GM23248 (cell line): Measurements from ENCODE around the gene SKI. TPM values are rescaled to one million over a fixed set of nuclear protein-coding genes. Genes with fewer than 3 reads are reported as not detected.

Experiments
- DNase-seq: peaks from one replicate; pipeline ENCODE4 v3.0.0-alpha.2; 2015
- H2AFZ ChIP-seq: fragments of 200-600 bp; sonication (generic); 2 replicates; pipeline ENCODE4 v1.6.1; 2016; ENCODE audit warnings: antibody characterized with exemption
- H3F3A ChIP-seq: fragments of 200-600 bp; sonication (generic); 2 replicates; pipeline ENCODE4 v1.6.1; 2016; ENCODE audit warnings: mild to moderate bottlenecking, antibody characterized with exemption, mixed run types; ENCODE audit not compliant: insufficient read depth
- H3K27ac ChIP-seq: fragments of 200-600 bp; sonication (generic); 2 replicates; pipeline ENCODE4 v1.5.1; 2016; ENCODE audit warnings: mild to moderate bottlenecking
- H3K27me3 ChIP-seq: fragments of 200-600 bp; sonication (generic); replicated peaks from 2 replicates; pipeline ENCODE4 v1.6.1; 2016; ENCODE audit warnings: mild to moderate bottlenecking; ENCODE audit not compliant: insufficient read depth
- H3K36me3 ChIP-seq: fragments of 200-600 bp; sonication (generic); 2 replicates; pipeline ENCODE4 v1.6.1; 2016; ENCODE audit warnings: low read depth, mild to moderate bottlenecking
- H3K4me1 ChIP-seq: fragments of 200-600 bp; sonication (generic); 2 replicates; pipeline ENCODE4 v1.6.1; 2016; ENCODE audit warnings: mild to moderate bottlenecking; ENCODE audit not compliant: insufficient read depth
- H3K4me2 ChIP-seq: fragments of 200-600 bp; sonication (generic); one replicate; pipeline ENCODE4 v1.6.1; 2016; ENCODE audit warnings: mild to moderate bottlenecking; ENCODE audit not compliant: unreplicated experiment
- H3K4me3 ChIP-seq: fragments of 200-600 bp; sonication (generic); 2 replicates; pipeline ENCODE4 v1.5.1; 2016; ENCODE audit warnings: mild to moderate bottlenecking
- H3K79me2 ChIP-seq: fragments of 200-600 bp; sonication (generic); 2 replicates; pipeline ENCODE4 v1.6.1; 2016; ENCODE audit warnings: mild to moderate bottlenecking; ENCODE audit not compliant: insufficient read depth
- H3K9ac ChIP-seq: fragments of 200-600 bp; sonication (generic); 2 replicates; pipeline ENCODE4 v1.6.1; 2016; ENCODE audit warnings: mild to moderate bottlenecking
- H3K9me2 ChIP-seq: fragments of 200-600 bp; sonication (generic); 2 replicates; pipeline ENCODE4 v1.6.1; 2016; ENCODE audit warnings: mixed run types, mild to moderate bottlenecking, moderate library complexity; ENCODE audit not compliant: insufficient read depth
- H3K9me3 ChIP-seq: fragments of 200-600 bp; sonication (generic); one replicate; pipeline ENCODE4 v1.6.1; 2017; ENCODE audit warnings: low read depth
- H4K20me1 ChIP-seq: fragments of 200-600 bp; sonication (generic); 2 replicates; pipeline ENCODE4 v1.6.0; 2016; ENCODE audit not compliant: insufficient read depth
- EZH2 ChIP-seq: fragments of 200-600 bp; sonication (generic); IDR thresholded peaks from 2 replicates; pipeline ENCODE4 v1.6.1; 2018; ENCODE audit warnings: antibody characterized with exemption, mild to moderate bottlenecking; ENCODE audit not compliant: insufficient read depth, poor library complexity, severe bottlenecking
- EZH2phosphoT487 ChIP-seq: fragments of 200-600 bp; sonication (generic); IDR thresholded peaks from 2 replicates; pipeline ENCODE4 v1.6.1; 2018; ENCODE audit warnings: antibody characterized with exemption, moderate library complexity, mild to moderate bottlenecking, low read depth; ENCODE audit not compliant: insufficient read depth
- WGBS, 2 experiments: methylation state at CpG; one replicate each; pipeline ENCODE4 v1.1.6; 2015 to 2017; ENCODE audit warnings: low lambda C conversion rate in 2 of 2, low coverage in 1 of 2; ENCODE audit errors: missing lambda C conversion rate in 2 of 2; 5-methylcytosine and 5-hydroxymethylcytosine counted together
- in situ Hi-C: fragments of 300-500 bp; cut with MboI; formaldehyde crosslinking; loops from 2 replicates; pipeline ENCODE4 v1.15.0; 2020
- polyA plus RNA-seq: library from polyadenylated mRNA; unstranded; fragments of >200 nt; fragmentation: Nextera tagmentation; extraction: Ambion mirVana; gene quantifications from 2 replicates; pipeline ENCODE4 v1.2.1, GENCODE V29; 2016
- total RNA-seq: library from RNA; depleted of rRNA; stranded (reverse); fragments of >200 nt; shearing (Covaris generic); gene quantifications from 2 replicates; pipeline ENCODE4 v1.2.3, GENCODE V29; 2014

The SKI gene
- total and polyA plus RNA-seq, 2 experiments from 2014 or later: 3.8 to 23.1 TPM

DNA sequence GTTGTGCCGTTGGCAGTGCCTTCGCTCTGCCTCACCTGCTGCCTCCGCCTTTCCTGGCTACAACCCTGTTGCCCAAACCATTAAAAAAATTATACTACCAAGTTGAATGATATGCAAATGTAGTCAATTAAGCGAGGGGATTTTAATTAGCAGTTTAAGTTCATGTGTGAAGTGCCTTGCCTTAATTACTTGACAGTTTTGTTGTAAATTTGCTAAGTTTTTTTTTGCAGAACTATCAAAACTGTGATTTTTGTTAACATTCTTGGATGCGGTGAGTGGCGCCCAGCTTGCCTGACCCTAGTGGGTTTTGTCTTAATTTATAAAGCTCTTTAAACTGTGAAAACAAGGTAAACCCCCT lies 10.9 kb downstream of the SKI start:
- H3K79me2 ChIP-seq: peaks cover 99% of the 10 kb centered on the region
- no peak for TF ChIP-seq EZH2
- no peak for TF ChIP-seq EZH2phosphoT487
- no peaks in the 10 kb centered on the region for H3K36me3 ChIP-seq
- no peak overlapping the region for H3K27ac ChIP-seq
- no peaks in the 10 kb centered on the region for H3K9me2 ChIP-seq
- peaks cover 15% of the 10 kb centered on the region; the same call in 1 of the 2 replicates for H4K20me1 ChIP-seq
- H2AFZ ChIP-seq: no peak overlapping the region
- H3K4me1 ChIP-seq: peaks cover 54% of the 10 kb centered on the region
- H3K9ac ChIP-seq: peak overlapping the region; percentile 54; the same call in 1 of the 2 replicates
- 87 to 88% methylated on average over 6 of the region's 6 CpGs for WGBS, 2 experiments
- in situ Hi-C loops: no loop called here
- H3F3A ChIP-seq: peaks cover 19% of the 10 kb centered on the region; the same call in 1 of the 2 replicates
- H3K9me3 ChIP-seq: no peaks in the 10 kb centered on the region
- H3K4me3 ChIP-seq: no peak overlapping the region
- H3K27me3 ChIP-seq: no peaks in the 10 kb centered on the region
- H3K4me2 ChIP-seq: no peak overlapping the region
- no peak for DNase-seq

DNA sequence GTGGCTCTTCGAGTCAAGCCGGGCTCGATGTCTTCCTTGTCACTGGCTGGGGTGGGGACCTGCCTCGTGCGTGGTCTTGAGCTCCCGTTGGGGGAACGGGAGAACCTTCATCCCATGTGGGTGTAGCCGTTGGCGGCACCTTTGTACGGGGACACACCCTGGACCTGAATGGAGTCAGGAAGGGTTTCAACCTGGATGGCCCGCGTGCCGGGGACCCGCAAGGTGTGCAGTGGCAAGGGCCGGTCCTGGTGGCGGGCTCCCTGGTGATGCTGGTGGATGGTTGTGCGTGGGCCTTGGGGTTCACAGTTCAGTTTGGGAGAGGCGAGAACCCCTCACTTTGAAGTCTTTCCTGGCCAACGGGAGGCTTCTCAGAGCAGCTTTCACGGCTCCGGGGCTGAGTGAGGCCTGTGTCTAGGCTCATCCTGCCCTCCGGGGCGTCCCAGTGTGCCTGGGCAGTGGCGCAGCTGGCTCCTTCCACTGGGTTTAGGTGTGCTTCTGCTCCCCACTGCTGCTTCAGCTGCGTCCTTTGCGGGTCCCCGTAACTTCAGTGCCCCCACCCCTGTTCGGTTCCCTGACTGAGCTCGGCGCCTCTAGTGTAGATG lies 11.4 kb downstream of the SKI start:
- DNase-seq: no peak
- no peaks in the 10 kb centered on the region for H3K9me2 ChIP-seq
- 67 to 72% methylated on average over 29 to 30 of the region's 30 CpGs for WGBS, 2 experiments
- no peak overlapping the region for H3K4me3 ChIP-seq
- peak overlapping the region; percentile 70 for H3K4me2 ChIP-seq
- H3K27me3 ChIP-seq: no peaks in the 10 kb centered on the region
- peaks cover 52% of the 10 kb centered on the region for H3K4me1 ChIP-seq
- H3K9me3 ChIP-seq: no peaks in the 10 kb centered on the region
- no peak overlapping the region for H2AFZ ChIP-seq
- peak overlapping the region; percentile 54; the same call in 1 of the 2 replicates for H3K9ac ChIP-seq
- H3K36me3 ChIP-seq: no peaks in the 10 kb centered on the region; the same call in 1 of the 2 replicates
- in situ Hi-C loops: no loop called here
- peaks cover 15% of the 10 kb centered on the region; the same call in 1 of the 2 replicates for H4K20me1 ChIP-seq
- peak overlapping the region; percentile 49 for H3K27ac ChIP-seq
- H3K79me2 ChIP-seq: peaks cover 99% of the 10 kb centered on the region
- H3F3A ChIP-seq: peaks cover 23% of the 10 kb centered on the region; the same call in 1 of the 2 replicates
- TF ChIP-seq EZH2 (no peak), EZH2phosphoT487 (no peak)

DNA sequence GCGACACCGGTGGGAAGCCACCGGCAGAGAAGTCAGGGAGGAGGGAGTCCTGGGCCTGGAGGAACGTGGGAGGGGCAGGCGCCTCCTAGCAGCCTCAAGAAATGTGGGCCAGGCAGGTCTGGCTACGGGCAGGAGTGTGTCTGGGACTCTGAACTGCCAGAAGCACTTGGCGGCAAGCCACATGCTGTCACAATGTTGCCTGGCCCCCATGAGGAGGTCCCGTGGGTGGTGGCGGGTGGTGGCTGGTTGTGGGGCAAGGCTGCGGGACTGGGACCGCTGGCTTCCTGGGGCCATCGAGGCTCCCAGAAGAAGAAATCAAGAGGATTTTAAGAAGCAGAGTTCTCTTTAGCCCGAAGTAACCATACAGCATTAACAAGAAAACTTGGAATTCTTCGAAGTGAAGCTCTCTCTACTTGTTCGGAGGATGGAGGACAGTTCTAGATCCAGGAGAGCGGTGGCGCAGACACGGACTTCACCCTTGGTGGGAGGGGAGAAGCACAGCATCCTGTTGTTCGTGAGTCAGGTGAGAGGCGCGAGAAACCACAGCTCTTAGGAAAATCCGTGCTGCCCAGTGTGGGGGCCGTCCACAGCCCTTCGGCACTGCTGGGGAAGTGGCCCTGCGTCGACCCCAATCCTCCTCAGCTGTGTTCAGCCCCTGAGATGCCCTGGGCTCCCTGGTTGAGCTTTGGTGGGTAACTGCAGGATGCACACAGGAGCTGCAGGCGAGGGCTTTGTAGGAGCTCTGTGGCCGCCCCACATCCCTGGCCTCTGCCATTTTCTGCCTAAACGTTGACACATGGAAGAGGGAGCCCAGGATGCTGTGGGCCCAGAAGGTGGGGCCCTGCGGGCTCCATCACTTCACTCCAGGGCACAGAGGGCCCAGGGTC lies 12.4 kb downstream of the SKI start:
- H3K9ac ChIP-seq: peak overlapping the region; percentile 54; the same call in 1 of the 2 replicates
- H3K36me3 ChIP-seq: no peaks in the 10 kb centered on the region; the same call in 1 of the 2 replicates
- peaks cover 15% of the 10 kb centered on the region; the same call in 1 of the 2 replicates for H4K20me1 ChIP-seq
- peaks cover 25% of the 10 kb centered on the region; the same call in 1 of the 2 replicates for H3F3A ChIP-seq
- peak overlapping the region; percentile 70 for H3K4me2 ChIP-seq
- no peak for TF ChIP-seq EZH2phosphoT487
- no peak for TF ChIP-seq EZH2
- H3K27ac ChIP-seq: peak overlapping the region; percentile 49
- H3K4me3 ChIP-seq: no peak overlapping the region
- no peaks in the 10 kb centered on the region for H3K9me2 ChIP-seq
- H3K27me3 ChIP-seq: no peaks in the 10 kb centered on the region
- DNase-seq: peak; percentile 66
- H3K4me1 ChIP-seq: peaks cover 43% of the 10 kb centered on the region
- H2AFZ ChIP-seq: no peak overlapping the region
- WGBS, 2 experiments: 58 to 59% methylated on average over 30 of the region's 30 CpGs
- H3K79me2 ChIP-seq: peaks cover 100% of the 10 kb centered on the region
- no peaks in the 10 kb centered on the region for H3K9me3 ChIP-seq
- in situ Hi-C loops: no loop called here

DNA sequence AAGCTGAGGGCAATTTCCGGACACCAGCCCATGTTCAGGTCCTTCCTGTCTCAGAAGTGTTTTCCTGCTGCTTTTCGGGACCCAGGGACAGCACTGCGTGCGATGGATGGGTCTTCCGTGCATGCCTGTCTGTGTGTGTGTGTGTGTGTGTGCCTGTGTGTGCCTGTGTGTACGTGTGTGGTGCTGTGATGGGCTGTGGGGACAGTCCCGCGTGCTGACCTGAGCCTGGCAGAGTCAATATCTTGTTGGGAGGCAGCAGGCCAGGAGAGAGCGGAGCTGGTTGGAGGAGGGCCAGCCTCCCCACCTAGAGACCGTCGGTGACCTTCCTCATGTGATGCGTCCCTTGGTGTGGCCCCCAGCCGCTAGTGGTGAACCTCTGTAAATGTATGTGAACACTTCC lies 13.7 kb downstream of the SKI start:
- no peak for DNase-seq
- Histone ChIP-seq H3K4me2 (no peak overlapping the region), H4K20me1 (peaks cover 20% of the 10 kb centered on the region), H3K27ac (no peak overlapping the region), H2AFZ (no peak overlapping the region), H3F3A (peaks cover 27% of the 10 kb centered on the region), H3K27me3 (no peaks in the 10 kb centered on the region), H3K4me1 (peaks cover 46% of the 10 kb centered on the region), H3K79me2 (peaks cover 100% of the 10 kb centered on the region), H3K9me2 (no peaks in the 10 kb centered on the region), H3K9me3 (no peaks in the 10 kb centered on the region), H3K9ac (no peak overlapping the region), H3K4me3 (no peak overlapping the region), H3K36me3 (no peaks in the 10 kb centered on the region; the same call in 1 of the 2 replicates)
- in situ Hi-C loops: no loop called here
- TF ChIP-seq EZH2 (no peak), EZH2phosphoT487 (no peak)
- WGBS, 2 experiments: 84 to 89% methylated on average over 13 of the region's 13 CpGs
